Measurements from ENCODE around the gene CREB5. TPM values are rescaled to one million over a fixed set of nuclear protein-coding genes. Genes with fewer than 3 reads are reported as not detected.

CREB5 gene
- total and polyA plus RNA-seq, 2 of the 13 experiments (the other 11 are each of a cell fraction or from before 2014, with no cell fraction given), result 0.38 to 0.71 TPM

DNA sequence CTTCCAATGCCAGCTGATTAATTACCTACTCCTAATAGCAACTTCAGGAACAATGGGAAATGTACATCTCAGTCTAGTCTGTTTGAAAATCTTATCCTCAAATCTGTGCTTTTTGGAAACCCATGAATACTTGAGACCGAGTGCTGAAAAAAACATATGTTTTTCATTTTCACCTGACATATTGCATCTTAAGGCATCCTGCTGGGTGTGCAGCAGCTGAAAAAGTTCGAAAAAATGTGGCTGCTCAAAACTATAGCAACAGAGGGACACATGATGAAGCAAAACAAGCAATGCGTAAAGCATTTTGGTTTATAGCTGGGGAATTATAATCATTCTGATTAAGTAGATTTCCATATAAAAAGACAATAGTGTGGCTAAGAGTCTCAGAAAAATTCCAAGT, 218.0 kb downstream of the CREB5 start:
- CTCF ChIA-PET (ENCODE audit: low intra/inter-chr PET ratio, low total read pairs), result no interaction called here
- Histone ChIP-seq H4K20me1 (ENCODE audit: insufficient read depth, low read length) (no peaks in the 10 kb centered on the region), H3K4me3 (replicated peaks in 1 of 3; ENCODE audit: insufficient read depth in 1 of 3, low read depth in 2 of 3, low read length in 3 of 3) (no peak overlapping the region), H3K27me3 (ENCODE audit: control insufficient read depth in 1 of 2, insufficient read depth in 2 of 2, low read length in 2 of 2) (no peaks in the 10 kb centered on the region), H2AFZ (ENCODE audit: low read length) (no peak overlapping the region), H3K27ac (ENCODE audit: extremely low read length, insufficient read depth, low read length) (no peak overlapping the region), H3K4me1 (ENCODE audit: insufficient read depth, low read length) (no peaks in the 10 kb centered on the region), H3K36me3 (replicated peaks in 1 of 2; ENCODE audit: control insufficient read depth in 1 of 2, insufficient read depth in 2 of 2, low read length in 2 of 2) (no peaks in the 10 kb centered on the region), H3K9ac (ENCODE audit: insufficient read depth, low read depth, low read length) (no peak overlapping the region), H3K79me2 (ENCODE audit: insufficient read depth, low read length) (no peaks in the 10 kb centered on the region), H3K9me3 (ENCODE audit: low read length) (no peaks in the 10 kb centered on the region), H3K4me2 (ENCODE audit: low read depth, low read length) (no peak overlapping the region)
- FAIRE-seq (no peak), ATAC-seq (no peak), DNase-seq (ENCODE audit: low spot score) (no peak)
- in situ Hi-C loops (cut with HindIII; ENCODE audit: extremely low pct_ligation_motif_present, low pct_unique_long_range_greater_than_20kb), result no loop called here
- POLR2A ChIA-PET, result no interaction called here
- TF ChIP-seq ZNF30 (CRISPR knock-in tag; IDR thresholded peaks at IDR 0.05) (no peak), ZC3H13 (CRISPR knock-in tag; IDR thresholded peaks at IDR 0.05) (no peak), ZBTB21 (CRISPR knock-in tag; IDR thresholded peaks at IDR 0.05) (no peak), GABPB1 (CRISPR knock-in tag; IDR thresholded peaks at IDR 0.05) (no peak), ZNF44 (CRISPR knock-in tag; IDR thresholded peaks at IDR 0.05) (no peak), DPF2 (CRISPR knock-in tag; IDR thresholded peaks at IDR 0.05; ENCODE audit: borderline replicate concordance, low read depth) (no peak), ZNF747 (CRISPR knock-in tag; IDR thresholded peaks at IDR 0.05; ENCODE audit: borderline replicate concordance) (no peak), HDAC1 (CRISPR knock-in tag; IDR thresholded peaks at IDR 0.05) (no peak), ZC3H4 (CRISPR knock-in tag; IDR thresholded peaks at IDR 0.05; ENCODE audit: borderline replicate concordance) (no peak), ZNF839 (CRISPR knock-in tag; IDR thresholded peaks at IDR 0.05; ENCODE audit: borderline replicate concordance) (no peak), ZIK1 (CRISPR knock-in tag; IDR thresholded peaks at IDR 0.05; ENCODE audit: borderline replicate concordance, low read depth) (no peak), JUN (CRISPR knock-in tag; IDR thresholded peaks at IDR 0.05) (no peak), MBD4 (IDR thresholded peaks at IDR 0.05; ENCODE audit: borderline replicate concordance, low read length) (no peak), NKX3-1 (CRISPR knock-in tag; IDR thresholded peaks at IDR 0.05) (no peak), NCOR1 (IDR thresholded peaks at IDR 0.05; ENCODE audit: borderline replicate concordance, low read length) (no peak), MEIS1 (CRISPR knock-in tag; IDR thresholded peaks at IDR 0.05; ENCODE audit: borderline replicate concordance) (no peak), SP1 (IDR thresholded peaks at IDR 0.05) (no peak), SP1 (CRISPR knock-in tag; IDR thresholded peaks at IDR 0.05) (no peak)
- TF ChIP-seq, protein P1, sequence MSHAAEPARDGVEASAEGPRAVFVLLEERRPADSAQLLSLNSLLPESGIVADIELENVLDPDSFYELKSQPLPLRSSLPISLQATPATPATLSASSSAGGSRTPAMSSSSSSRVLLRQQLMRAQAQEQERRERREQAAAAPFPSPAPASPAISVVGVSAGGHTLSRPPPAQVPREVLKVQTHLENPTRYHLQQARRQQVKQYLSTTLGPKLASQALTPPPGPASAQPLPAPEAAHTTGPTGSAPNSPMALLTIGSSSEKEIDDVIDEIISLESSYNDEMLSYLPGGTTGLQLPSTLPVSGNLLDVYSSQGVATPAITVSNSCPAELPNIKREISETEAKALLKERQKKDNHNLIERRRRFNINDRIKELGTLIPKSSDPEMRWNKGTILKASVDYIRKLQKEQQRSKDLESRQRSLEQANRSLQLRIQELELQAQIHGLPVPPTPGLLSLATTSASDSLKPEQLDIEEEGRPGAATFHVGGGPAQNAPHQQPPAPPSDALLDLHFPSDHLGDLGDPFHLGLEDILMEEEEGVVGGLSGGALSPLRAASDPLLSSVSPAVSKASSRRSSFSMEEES (CRISPR knock-in tag; IDR thresholded peaks at IDR 0.05), result no peak
- TF ChIP-seq, protein P2, sequence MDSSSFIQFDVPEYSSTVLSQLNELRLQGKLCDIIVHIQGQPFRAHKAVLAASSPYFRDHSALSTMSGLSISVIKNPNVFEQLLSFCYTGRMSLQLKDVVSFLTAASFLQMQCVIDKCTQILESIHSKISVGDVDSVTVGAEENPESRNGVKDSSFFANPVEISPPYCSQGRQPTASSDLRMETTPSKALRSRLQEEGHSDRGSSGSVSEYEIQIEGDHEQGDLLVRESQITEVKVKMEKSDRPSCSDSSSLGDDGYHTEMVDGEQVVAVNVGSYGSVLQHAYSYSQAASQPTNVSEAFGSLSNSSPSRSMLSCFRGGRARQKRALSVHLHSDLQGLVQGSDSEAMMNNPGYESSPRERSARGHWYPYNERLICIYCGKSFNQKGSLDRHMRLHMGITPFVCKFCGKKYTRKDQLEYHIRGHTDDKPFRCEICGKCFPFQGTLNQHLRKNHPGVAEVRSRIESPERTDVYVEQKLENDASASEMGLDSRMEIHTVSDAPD (CRISPR knock-in tag; IDR thresholded peaks at IDR 0.05), result no peak
- no TSS peak for BruUV-seq (replicated peaks)
- 31% methylated on average over 3 of the region's 3 CpGs for WGBS (ENCODE audit: low lambda C conversion rate)
- intact Hi-C loops (cut with micrococcal nuclease; ENCODE audit: unreplicated experiment), result no loop called here
